ENCODE measurements around the gene PBLD. TPM values are rescaled to one million over a fixed set of nuclear protein-coding genes. Genes with fewer than 3 reads are reported as not detected.
A peak's percentile ranks its signal among the peaks of the same experiment; 100 is the strongest.

Gene PBLD
- 93.8 TPM for polyA plus RNA-seq (ENCODE audit: insufficient read length)
- long read RNA-seq, donor 1, partial matches to known transcripts, result 219 of 329 reads
- long read RNA-seq, donor 1, other reads (novel, unspliced or antisense), result 109 of 329 reads
- long read RNA-seq, donor 2, partial matches to known transcripts, result 239 of 300 reads
- long read RNA-seq, donor 2, other reads (novel, unspliced or antisense), result 59 of 300 reads
- long read RNA-seq, donor 3, partial matches to known transcripts, result 8 of 12 reads
- long read RNA-seq, donor 3, other reads (novel, unspliced or antisense), result 0 of 12 reads
- long read RNA-seq, donor 4, result 0 reads
- long read RNA-seq, donor 5, partial matches to known transcripts, result 309 of 418 reads
- long read RNA-seq, donor 5, other reads (novel, unspliced or antisense), result 103 of 418 reads
- long read RNA-seq, donor 6, partial matches to known transcripts, result 18 of 20 reads
- long read RNA-seq, donor 6, other reads (novel, unspliced or antisense), result 0 of 20 reads
- long read RNA-seq, donor 7, partial matches to known transcripts, result 254 of 393 reads
- long read RNA-seq, donor 7, other reads (novel, unspliced or antisense), result 135 of 393 reads
- long read RNA-seq, donor 8, partial matches to known transcripts, result 11 of 11 reads
- long read RNA-seq, donor 8, other reads (novel, unspliced or antisense), result 0 of 11 reads

GRCh38 chr10:68332259-68333057 is at the start of gene PBLD:
TSS of gene PBLD (minus strand) at chr10:68332928. CDS start at chr10:68306844, 26,084 bp downstream.
- peak; percentile 88 for DNase-seq

GRCh38 chr10:68371604-68372003 is 38.9 kb upstream of the PBLD start:
- no peak for DNase-seq

GRCh38 chr10:68367121-68367520 is 34.4 kb upstream of the PBLD start:
- DNase-seq, result no peak

GRCh38 chr10:68366600-68366999 is 33.9 kb upstream of the PBLD start:
- DNase-seq, result no peak

- DNase-seq, result no peak
Measured at GRCh38 chr10:68365611-68366010, 32.9 kb upstream of the PBLD start.

GRCh38 chr10:68364101-68364886 is 31.6 kb upstream of the PBLD start:
- DNase-seq, result no peak

GRCh38 chr10:68362590-68362989 is 29.9 kb upstream of the PBLD start:
- no peak for DNase-seq

GRCh38 chr10:68359189-68359588 is 26.5 kb upstream of the PBLD start:
- no peak for DNase-seq

- DNase-seq, result no peak
Measured at GRCh38 chr10:68353537-68353936, 20.8 kb upstream of the PBLD start.

GRCh38 chr10:68348265-68348741 is 15.6 kb upstream of the PBLD start:
- DNase-seq, result no peak

GRCh38 chr10:68346774-68347173 is 14.0 kb upstream of the PBLD start:
- DNase-seq, result no peak

GRCh38 chr10:68345621-68346020 is 12.9 kb upstream of the PBLD start:
- DNase-seq, result no peak

- no peak for DNase-seq
Measured at GRCh38 chr10:68342909-68343516, 10.3 kb upstream of the PBLD start.

GRCh38 chr10:68340358-68341080 is 7.8 kb upstream of the PBLD start:
- no peak for DNase-seq

- DNase-seq, result no peak
Measured at GRCh38 chr10:68336754-68337351, 4.1 kb upstream of the PBLD start.

GRCh38 chr10:68334672-68335467 is 2.1 kb upstream of the PBLD start:
- no peak for DNase-seq

- peak; percentile 26 for DNase-seq
Measured at GRCh38 chr10:68333440-68334431, 1.0 kb upstream of the PBLD start.

- DNase-seq, result no peak
Measured at GRCh38 chr10:68333058-68333395, 299 bp upstream of the PBLD start.

All from left kidney (tissue), 8 donors.